KMS-11 (cell line): ENCODE data around the gene PIM1.
"Not testable (repeated sequence)": the region's sequence is repeated elsewhere in the genome, so short reads cannot be mapped to it uniquely, and the experiment has no call there.

ENCODE experiments used
- H2AFZ ChIP-seq: fragments of 200-600 bp; sonication (generic); 2 replicates; pipeline ENCODE4 v1.6.1; 2016; ENCODE audit warnings: antibody characterized with exemption, mixed run types, low read depth
- H3K27ac ChIP-seq: fragments of 200-600 bp; sonication (generic); 2 replicates; pipeline ENCODE4 v1.6.1; 2016; ENCODE audit warnings: mild to moderate bottlenecking, mixed run types
- H3K27me3 ChIP-seq: fragments of 200-600 bp; sonication (generic); 2 replicates; pipeline ENCODE4 v1.6.1; 2017; ENCODE audit warnings: mild to moderate bottlenecking, low read depth, mixed run types, moderate library complexity; ENCODE audit not compliant: insufficient read depth
- H3K36me3 ChIP-seq: fragments of 200-600 bp; sonication (generic); 2 replicates; pipeline ENCODE4 v1.6.1; 2017; ENCODE audit warnings: mild to moderate bottlenecking, mixed run types; ENCODE audit not compliant: insufficient read depth
- H3K4me1 ChIP-seq: fragments of 200-600 bp; sonication (generic); 2 replicates; pipeline ENCODE4 v1.6.1; 2016; ENCODE audit warnings: mild to moderate bottlenecking, low read depth, mixed run types; ENCODE audit not compliant: poor library complexity, severe bottlenecking
- H3K4me2 ChIP-seq: fragments of 200-600 bp; sonication (generic); 2 replicates; pipeline ENCODE4 v1.7.0; 2016; ENCODE audit warnings: mild to moderate bottlenecking, mixed run types
- H3K4me3 ChIP-seq: fragments of 200-600 bp; sonication (generic); IDR thresholded peaks from 2 replicates; pipeline ENCODE4 v1.6.1; 2017; ENCODE audit warnings: low read depth, low read length, mixed read lengths; ENCODE audit not compliant: insufficient read depth
- H3K79me2 ChIP-seq: fragments of 200-600 bp; sonication (generic); 2 replicates; pipeline ENCODE4 v1.6.1; 2016; ENCODE audit warnings: low read depth, mixed run types; ENCODE audit not compliant: insufficient read depth
- H3K9ac ChIP-seq: fragments of 200-600 bp; sonication (generic); 2 replicates; pipeline ENCODE4 v1.6.1; 2016; ENCODE audit warnings: mild to moderate bottlenecking, mixed run types
- H4K20me1 ChIP-seq: fragments of 200-600 bp; sonication (generic); 2 replicates; pipeline ENCODE4 v1.6.1; 2016; ENCODE audit warnings: mild to moderate bottlenecking, mixed run types; ENCODE audit not compliant: insufficient read depth
- CTCF ChIP-seq: fragments of 200-600 bp; sonication (generic); conservative IDR thresholded peaks from 2 replicates; pipeline ENCODE4 v1.6.1; 2017; ENCODE audit warnings: low read depth, mild to moderate bottlenecking, antibody characterized with exemption, low read length, moderate library complexity, mixed read lengths

The PIM1 gene

GRCh38 chr6:37125774-37126492 lies 44.0 kb upstream of the PIM1 start:
- H4K20me1 ChIP-seq: no peaks in the 10 kb centered on the region
- no peaks in the 10 kb centered on the region for H3K79me2 ChIP-seq
- no peak for TF ChIP-seq CTCF
- no peaks in the 10 kb centered on the region for H3K27me3 ChIP-seq
- no peak overlapping the region for H3K4me2 ChIP-seq
- no peak overlapping the region for H3K9ac ChIP-seq
- H3K27ac ChIP-seq: no peak overlapping the region
- H3K4me1 ChIP-seq: no peaks in the 10 kb centered on the region
- no peaks in the 10 kb centered on the region for H3K36me3 ChIP-seq
- H2AFZ ChIP-seq: no peak overlapping the region
- no peak overlapping the region for H3K4me3 ChIP-seq

- H3K27ac ChIP-seq: no peak overlapping the region
- no peak overlapping the region for H3K9ac ChIP-seq
- no peaks in the 10 kb centered on the region for H4K20me1 ChIP-seq
- H3K4me1 ChIP-seq: no peaks in the 10 kb centered on the region
- H3K4me3 ChIP-seq: no peak overlapping the region
- no peaks in the 10 kb centered on the region for H3K27me3 ChIP-seq
- no peaks in the 10 kb centered on the region for H3K36me3 ChIP-seq
- H3K79me2 ChIP-seq: no peaks in the 10 kb centered on the region
- H2AFZ ChIP-seq: no peak overlapping the region
- H3K4me2 ChIP-seq: no peak overlapping the region
- no peak for TF ChIP-seq CTCF
Measured at GRCh38 chr6:37126493-37126958, 43.4 kb upstream of the PIM1 start.

GRCh38 chr6:37126961-37127616 lies 42.9 kb upstream of the PIM1 start:
- no peak overlapping the region for H3K27ac ChIP-seq
- TF ChIP-seq CTCF: no peak
- no peak overlapping the region for H3K9ac ChIP-seq
- H3K79me2 ChIP-seq: no peaks in the 10 kb centered on the region
- H3K27me3 ChIP-seq: no peaks in the 10 kb centered on the region
- H3K4me2 ChIP-seq: no peak overlapping the region
- H3K4me1 ChIP-seq: no peaks in the 10 kb centered on the region
- no peak overlapping the region for H2AFZ ChIP-seq
- no peaks in the 10 kb centered on the region for H3K36me3 ChIP-seq
- no peaks in the 10 kb centered on the region for H4K20me1 ChIP-seq
- no peak overlapping the region for H3K4me3 ChIP-seq

- no peak overlapping the region for H2AFZ ChIP-seq
- H3K4me1 ChIP-seq: no peaks in the 10 kb centered on the region
- no peaks in the 10 kb centered on the region for H3K27me3 ChIP-seq
- no peak overlapping the region for H3K4me2 ChIP-seq
- no peak overlapping the region for H3K27ac ChIP-seq
- H4K20me1 ChIP-seq: no peaks in the 10 kb centered on the region
- TF ChIP-seq CTCF: no peak
- H3K4me3 ChIP-seq: no peak overlapping the region
- H3K9ac ChIP-seq: no peak overlapping the region
- H3K79me2 ChIP-seq: no peaks in the 10 kb centered on the region
- no peaks in the 10 kb centered on the region for H3K36me3 ChIP-seq
Measured at GRCh38 chr6:37127961-37128862, 41.7 kb upstream of the PIM1 start.

- not testable (repeated sequence) for H3K27ac ChIP-seq, H4K20me1 ChIP-seq, H3K27me3 ChIP-seq, H3K4me1 ChIP-seq, H3K4me3 ChIP-seq, H2AFZ ChIP-seq, H3K9ac ChIP-seq, H3K79me2 ChIP-seq, H3K4me2 ChIP-seq, H3K36me3 ChIP-seq
Measured at GRCh38 chr6:37128863-37129443, 41.0 kb upstream of the PIM1 start.
